Chondrocyte (in vitro differentiated cells): ENCODE measurements around the gene CEMP1. TPM values are rescaled to one million over a fixed set of nuclear protein-coding genes. Genes with fewer than 3 reads are reported as not detected.

Experiments used
- DNase-seq: peaks from one replicate; pipeline ENCODE4 v3.0.0; 2021; ENCODE audit warnings: mixed read lengths, low spot score
- H3K27ac Mint-ChIP-seq: one replicate; pipeline ENCODE4 v1.8.0; 2021; ENCODE audit warnings: mild to moderate bottlenecking, moderate library complexity, mixed read lengths; ENCODE audit not compliant: unreplicated experiment
- H3K27me3 Mint-ChIP-seq: 2 replicates; pipeline ENCODE4 v1.8.0; 2021; ENCODE audit warnings: low read depth, mixed read lengths
- H3K36me3 Mint-ChIP-seq: 2 replicates; pipeline ENCODE4 v1.8.0; 2021; ENCODE audit warnings: low read depth, mixed read lengths
- H3K4me1 Mint-ChIP-seq: 2 replicates; pipeline ENCODE4 v1.8.0; 2021; ENCODE audit warnings: low read depth, mild to moderate bottlenecking, mixed read lengths
- H3K4me3 Mint-ChIP-seq: one replicate; pipeline ENCODE4 v1.8.0; 2021; ENCODE audit warnings: mild to moderate bottlenecking, moderate library complexity, mixed read lengths; ENCODE audit not compliant: unreplicated experiment
- H3K9me3 Mint-ChIP-seq: 2 replicates; pipeline ENCODE4 v1.8.0; 2021; ENCODE audit warnings: low read depth, mixed read lengths
- total RNA-seq: library from RNA; stranded (reverse); gene quantifications from 3 replicates; pipeline ENCODE4 v1.2.1, GENCODE V29; 2021
- TF ChIP-seq, protein P1 (sequence below): fragments of 200-600 bp; sonication (generic); IDR thresholded peaks from 2 replicates; pipeline ENCODE4 v1.5.0; 2021; ENCODE audit warnings: antibody characterized with exemption, mild to moderate bottlenecking, moderate library complexity

Gene CEMP1
- total RNA-seq, 1 donor from 2014 or later = not detected

DNA sequence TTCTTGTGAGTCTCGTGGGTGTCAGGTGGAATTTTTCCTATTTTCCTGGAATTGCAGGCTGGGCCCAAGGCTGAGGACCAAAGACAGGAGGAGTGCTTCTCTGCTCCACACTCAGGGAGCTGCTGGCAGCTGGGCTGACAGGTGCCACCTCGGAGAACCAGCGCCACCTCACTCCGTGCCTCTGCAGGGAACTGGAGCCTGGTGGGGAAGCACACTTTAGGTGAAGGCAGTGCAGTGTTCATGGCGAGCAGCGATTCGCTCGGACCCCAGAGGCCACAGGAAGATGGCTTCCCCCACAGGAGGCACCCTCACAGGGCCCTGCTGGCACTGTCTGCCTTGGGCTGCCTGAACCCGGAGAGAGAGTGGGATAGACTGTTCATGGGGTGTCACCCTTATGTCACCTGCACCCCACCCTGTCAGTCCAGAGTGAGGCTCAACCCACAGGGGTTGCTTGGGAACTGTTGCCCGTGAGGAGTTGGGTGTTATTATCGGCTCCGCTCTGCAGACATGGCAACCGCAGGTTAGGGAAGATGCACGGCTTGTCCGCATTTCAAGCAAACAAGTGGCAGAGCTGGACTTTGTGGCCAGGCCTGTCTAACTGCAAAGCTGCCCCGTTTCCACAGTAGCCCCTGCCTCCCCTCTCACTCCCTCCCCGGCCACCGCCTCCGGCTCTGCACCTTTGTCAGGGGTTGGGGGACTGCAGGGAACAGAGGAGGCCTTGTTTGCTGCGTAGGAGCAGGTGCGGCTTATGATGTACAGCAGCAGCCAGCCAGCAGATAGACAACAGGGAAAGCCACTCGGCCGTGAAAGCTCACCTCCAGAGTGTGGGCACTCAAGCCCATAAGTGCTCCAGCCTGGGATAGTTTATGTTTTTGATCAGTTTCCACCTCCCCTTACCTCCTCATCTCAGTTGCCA lies 40.8 kb downstream of the CEMP1 start:
- TF ChIP-seq, protein P1, sequence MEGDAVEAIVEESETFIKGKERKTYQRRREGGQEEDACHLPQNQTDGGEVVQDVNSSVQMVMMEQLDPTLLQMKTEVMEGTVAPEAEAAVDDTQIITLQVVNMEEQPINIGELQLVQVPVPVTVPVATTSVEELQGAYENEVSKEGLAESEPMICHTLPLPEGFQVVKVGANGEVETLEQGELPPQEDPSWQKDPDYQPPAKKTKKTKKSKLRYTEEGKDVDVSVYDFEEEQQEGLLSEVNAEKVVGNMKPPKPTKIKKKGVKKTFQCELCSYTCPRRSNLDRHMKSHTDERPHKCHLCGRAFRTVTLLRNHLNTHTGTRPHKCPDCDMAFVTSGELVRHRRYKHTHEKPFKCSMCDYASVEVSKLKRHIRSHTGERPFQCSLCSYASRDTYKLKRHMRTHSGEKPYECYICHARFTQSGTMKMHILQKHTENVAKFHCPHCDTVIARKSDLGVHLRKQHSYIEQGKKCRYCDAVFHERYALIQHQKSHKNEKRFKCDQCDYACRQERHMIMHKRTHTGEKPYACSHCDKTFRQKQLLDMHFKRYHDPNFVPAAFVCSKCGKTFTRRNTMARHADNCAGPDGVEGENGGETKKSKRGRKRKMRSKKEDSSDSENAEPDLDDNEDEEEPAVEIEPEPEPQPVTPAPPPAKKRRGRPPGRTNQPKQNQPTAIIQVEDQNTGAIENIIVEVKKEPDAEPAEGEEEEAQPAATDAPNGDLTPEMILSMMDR = no peak
- Mint-ChIP-seq H3K9me3 (no peaks in the 10 kb centered on the region), H3K36me3 (peaks cover 2% of the 10 kb centered on the region), H3K27me3 (no peaks in the 10 kb centered on the region), H3K4me3 (no peak overlapping the region), H3K27ac (no peak overlapping the region), H3K4me1 (peaks cover 9% of the 10 kb centered on the region)
- DNase-seq = no peak

DNA sequence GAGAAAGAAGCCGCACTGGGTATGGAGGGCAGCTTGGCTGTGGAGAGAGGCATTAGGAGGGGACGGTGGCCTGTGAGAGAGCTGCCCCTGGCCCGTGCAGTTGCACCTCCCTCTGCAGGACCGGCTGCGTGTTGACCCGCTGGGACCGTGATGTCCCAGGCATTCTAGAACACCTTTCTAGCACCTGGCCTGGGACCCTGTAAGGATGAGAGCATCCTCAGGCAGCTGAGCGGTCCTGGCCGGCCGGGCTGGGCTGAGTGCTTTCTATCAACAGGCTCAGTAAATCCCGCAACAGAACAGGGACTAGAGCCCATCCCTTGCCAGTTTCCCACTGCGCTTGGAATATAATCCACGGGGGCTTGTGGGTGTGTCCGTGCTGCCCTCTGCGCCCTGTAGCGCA lies 41.6 kb downstream of the CEMP1 start:
- H3K36me3 Mint-ChIP-seq = peaks cover 3% of the 10 kb centered on the region
- H3K4me1 Mint-ChIP-seq = peaks cover 9% of the 10 kb centered on the region
- TF ChIP-seq, protein P1 = no peak

GRCh38 chr16:2487903-2488531 lies 43.2 kb downstream of the CEMP1 start:
- DNase-seq = no peak
- H3K27me3 Mint-ChIP-seq = no peaks in the 10 kb centered on the region
- TF ChIP-seq, protein P1 = no peak
- H3K27ac Mint-ChIP-seq = no peak overlapping the region
- no peak overlapping the region for H3K4me3 Mint-ChIP-seq
- H3K4me1 Mint-ChIP-seq = peaks cover 9% of the 10 kb centered on the region
- H3K36me3 Mint-ChIP-seq = peaks cover 3% of the 10 kb centered on the region
- no peaks in the 10 kb centered on the region for H3K9me3 Mint-ChIP-seq

More for the DNA sequence above, 41.6 kb downstream of the CEMP1 start:
- DNase-seq = no peak
- Mint-ChIP-seq H3K27ac (no peak overlapping the region), H3K9me3 (no peaks in the 10 kb centered on the region), H3K27me3 (no peaks in the 10 kb centered on the region), H3K4me3 (no peak overlapping the region)

- no peaks in the 10 kb centered on the region for H3K9me3 Mint-ChIP-seq
- TF ChIP-seq, protein P1 = no peak
- H3K4me3 Mint-ChIP-seq = no peak overlapping the region
- no peak for DNase-seq
- no peaks in the 10 kb centered on the region for H3K27me3 Mint-ChIP-seq
- H3K4me1 Mint-ChIP-seq = peaks cover 14% of the 10 kb centered on the region
- H3K27ac Mint-ChIP-seq = peak overlapping the region; percentile 67
- peaks cover 3% of the 10 kb centered on the region for H3K36me3 Mint-ChIP-seq
Observed at GRCh38 chr16:2487517-2487842, 43.7 kb downstream of the CEMP1 start.

GRCh38 chr16:2486645-2487516 lies 44.3 kb downstream of the CEMP1 start:
- H3K4me1 Mint-ChIP-seq = peaks cover 14% of the 10 kb centered on the region
- peak; percentile 89 for DNase-seq
- peak overlapping the region; percentile 67 for H3K27ac Mint-ChIP-seq
- TF ChIP-seq, protein P1 = peak; percentile 48
- H3K36me3 Mint-ChIP-seq = peaks cover 3% of the 10 kb centered on the region
- no peaks in the 10 kb centered on the region for H3K27me3 Mint-ChIP-seq
- H3K9me3 Mint-ChIP-seq = no peaks in the 10 kb centered on the region
- H3K4me3 Mint-ChIP-seq = no peak overlapping the region
